ENCODE data around the gene STIM2.
A peak's percentile ranks its signal among the peaks of the same experiment; 100 is the strongest.

STIM2 gene

DNA sequence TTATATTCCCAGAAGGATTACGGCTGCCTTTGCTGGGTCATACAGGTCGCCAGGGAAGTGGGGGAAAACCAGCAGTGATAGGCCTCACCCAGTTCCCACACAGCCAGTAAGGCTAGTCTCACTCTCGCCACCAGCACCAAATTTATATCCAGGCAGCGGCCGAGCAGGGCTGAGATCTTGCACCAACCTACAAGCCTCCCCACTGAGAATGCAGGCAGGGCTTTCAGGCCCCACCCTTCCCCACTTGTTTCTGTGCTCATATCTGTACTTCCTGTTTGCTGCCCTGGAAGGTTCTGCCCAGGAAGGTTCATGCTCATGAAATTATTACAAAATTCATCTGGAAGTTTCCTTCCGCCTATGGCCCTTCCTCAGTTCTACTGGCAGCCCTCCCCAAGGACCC is 179.7 kb downstream of the STIM2 start:
- DNase-seq (ENCODE audit: low spot score): no peak

DNA sequence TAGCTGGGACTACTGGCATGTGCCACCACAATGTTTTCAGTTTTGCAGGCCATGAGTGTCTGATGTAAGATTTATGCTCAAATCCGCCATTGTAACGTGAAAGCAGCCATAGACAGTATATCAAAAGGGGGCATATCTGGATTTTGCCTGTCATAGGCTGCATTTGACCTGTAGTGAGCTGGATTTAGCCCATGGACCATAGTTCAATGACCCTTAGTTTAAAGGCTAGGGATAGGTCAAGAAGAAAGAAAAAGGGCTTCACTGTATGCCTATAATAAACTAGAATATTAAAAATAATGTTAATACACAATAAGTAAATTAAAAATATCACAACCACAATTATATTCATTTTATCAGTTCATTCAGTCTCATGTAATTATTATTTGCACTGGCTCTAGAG is 181.8 kb downstream of the STIM2 start:
- DNase-seq (ENCODE audit: low spot score): no peak

DNA sequence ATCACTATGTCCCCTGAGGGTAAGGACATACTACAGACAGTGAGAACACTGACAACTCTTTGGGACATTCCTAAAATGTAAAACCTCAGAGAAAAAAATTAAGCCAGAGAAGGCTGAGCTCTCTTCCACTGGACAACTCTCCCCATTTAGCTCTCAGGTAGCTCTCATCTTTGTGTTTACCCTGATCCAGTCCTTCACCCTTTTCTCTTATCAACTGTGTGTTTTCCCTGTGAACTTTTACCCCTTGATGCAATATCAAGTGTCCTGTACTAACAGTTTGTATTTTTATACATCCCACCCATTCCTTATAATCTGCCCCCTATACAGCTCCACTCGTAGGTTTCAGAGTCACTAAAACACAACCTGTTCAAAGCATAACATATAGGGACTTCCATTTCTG is 182.6 kb downstream of the STIM2 start:
- DNase-seq (ENCODE audit: low spot score): no peak

DNA sequence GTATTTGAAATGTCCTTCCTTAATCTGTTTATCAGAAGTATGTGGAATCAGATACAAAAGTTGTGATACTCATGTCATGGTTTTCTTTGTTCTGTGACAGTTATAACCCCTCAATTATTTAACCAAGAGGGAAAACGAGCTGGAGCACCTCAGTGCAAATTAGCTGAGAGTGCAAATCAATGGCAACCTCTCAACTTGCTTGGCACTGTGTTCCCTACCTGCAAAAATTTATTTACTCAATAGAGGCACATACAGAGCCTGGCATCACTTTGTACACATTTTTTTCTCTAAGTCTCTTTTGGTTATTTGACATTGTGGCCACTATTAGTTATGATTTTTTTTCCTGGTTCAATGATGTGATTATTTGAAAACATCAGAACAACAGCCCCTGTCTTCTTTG is 186.2 kb downstream of the STIM2 start:
- DNase-seq (ENCODE audit: low spot score): no peak

DNA sequence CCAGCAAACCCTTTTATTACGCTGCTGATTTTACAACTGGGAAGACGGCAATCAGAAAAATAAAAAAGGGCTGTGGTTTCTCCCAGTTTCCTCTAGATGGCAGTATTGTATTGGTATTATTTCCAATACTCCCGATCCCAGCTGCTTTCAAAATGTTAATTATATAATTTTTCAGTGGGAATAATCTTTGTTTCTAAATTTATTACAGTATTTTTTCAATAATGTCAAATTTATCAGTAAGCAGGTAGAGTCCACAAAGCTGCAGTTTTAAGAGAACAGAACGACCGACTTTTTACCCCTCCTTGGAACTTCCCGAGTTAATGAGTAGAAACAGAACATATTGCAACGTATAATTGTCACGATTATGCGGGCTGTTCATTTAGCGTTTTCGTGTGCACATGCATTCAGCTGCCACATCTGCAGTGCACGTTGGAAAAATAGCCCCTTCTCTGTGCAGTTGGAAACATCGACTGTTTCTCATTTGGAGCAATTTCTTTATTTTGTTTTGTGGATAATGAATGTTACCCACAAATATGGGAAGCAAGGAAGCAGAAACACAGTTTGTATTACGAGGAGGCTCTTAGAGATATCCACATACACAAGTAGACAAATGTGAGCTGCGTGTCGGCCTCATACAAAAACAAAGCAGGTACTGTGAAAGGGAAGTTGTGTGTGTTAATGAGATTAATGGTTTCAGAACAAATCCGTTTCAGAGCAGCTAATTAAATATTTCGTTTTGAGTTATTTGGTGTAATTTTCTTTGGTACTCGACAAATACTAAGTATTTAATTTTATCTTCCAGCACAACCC is 188.0 kb downstream of the STIM2 start:
- peak; percentile 45 for DNase-seq (ENCODE audit: low spot score)

DNA sequence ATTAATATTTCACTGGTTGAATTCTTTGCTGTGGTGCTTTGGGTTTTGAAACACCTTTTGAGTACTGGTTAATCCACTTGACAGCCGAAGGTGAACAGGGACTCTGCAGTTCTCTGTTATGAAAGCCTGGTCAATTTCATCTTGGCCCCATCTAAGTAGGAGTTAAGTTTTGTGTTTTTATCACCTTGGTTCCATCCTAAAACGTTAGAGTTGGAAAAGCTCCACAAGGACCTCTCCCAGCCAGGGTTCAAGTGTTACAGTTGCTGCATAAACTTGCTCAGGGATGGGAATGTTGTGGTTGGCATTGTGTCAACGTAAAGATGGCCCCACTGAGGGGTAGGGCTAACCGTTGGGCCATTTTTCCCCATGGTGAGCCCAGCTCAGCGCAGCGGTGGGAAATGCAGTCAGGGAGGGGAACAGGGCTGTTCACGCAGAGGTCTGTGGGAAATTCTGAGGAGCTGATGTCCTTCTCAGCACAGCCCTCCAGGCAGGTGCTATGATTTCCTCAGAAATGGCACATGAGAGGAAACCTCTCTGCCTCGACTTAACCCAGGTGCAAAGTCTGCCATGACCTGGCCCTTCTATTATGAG is 188.7 kb downstream of the STIM2 start:
- no peak for DNase-seq (ENCODE audit: low spot score)

DNA sequence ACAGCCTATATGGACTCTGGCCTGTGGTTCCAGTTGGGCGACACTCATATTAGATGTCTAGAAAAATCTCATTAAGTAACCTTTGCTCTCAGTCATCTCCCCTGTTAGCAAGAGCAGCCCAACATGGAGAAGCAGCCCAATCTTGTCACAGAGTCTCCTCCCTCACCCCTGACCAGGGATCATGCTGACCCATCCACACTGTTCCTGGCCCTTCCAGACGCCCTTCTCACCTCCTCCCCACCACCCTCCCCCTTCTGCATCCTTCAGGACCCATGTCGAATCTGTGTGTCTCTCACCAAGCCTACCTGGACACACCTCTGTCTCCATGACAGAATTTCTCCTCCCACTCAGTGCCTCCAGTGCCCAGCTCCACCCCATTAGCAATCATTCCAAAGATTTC is 190.1 kb downstream of the STIM2 start:
- no peak for DNase-seq (ENCODE audit: low spot score)

DNA sequence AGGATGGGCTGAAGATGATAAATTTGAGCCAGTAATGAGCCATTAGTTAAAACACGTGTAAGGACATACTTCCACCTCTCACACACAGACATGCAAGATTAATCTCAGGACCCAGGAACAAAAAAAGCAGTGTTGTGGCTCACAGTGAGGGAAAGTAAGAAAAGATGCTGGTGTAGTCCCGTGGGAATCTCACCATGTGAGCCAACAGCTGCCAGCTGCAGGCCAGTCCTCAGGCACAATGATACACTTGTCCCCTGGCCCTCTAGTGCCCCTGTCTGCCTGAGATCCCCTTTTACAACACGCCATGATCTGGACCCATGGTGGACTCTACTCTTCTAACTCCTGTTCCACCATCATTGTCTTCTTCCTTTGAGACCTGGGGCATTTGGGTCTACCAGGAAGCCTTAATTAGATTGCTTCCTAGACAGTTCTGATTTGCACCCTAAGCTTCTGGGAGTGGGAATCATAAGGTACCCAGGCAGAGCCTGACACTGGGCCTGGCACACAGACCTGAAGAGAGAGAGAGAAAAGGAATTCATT is 194.7 kb downstream of the STIM2 start:
- peak; percentile 22 for DNase-seq (ENCODE audit: low spot score)

DNA sequence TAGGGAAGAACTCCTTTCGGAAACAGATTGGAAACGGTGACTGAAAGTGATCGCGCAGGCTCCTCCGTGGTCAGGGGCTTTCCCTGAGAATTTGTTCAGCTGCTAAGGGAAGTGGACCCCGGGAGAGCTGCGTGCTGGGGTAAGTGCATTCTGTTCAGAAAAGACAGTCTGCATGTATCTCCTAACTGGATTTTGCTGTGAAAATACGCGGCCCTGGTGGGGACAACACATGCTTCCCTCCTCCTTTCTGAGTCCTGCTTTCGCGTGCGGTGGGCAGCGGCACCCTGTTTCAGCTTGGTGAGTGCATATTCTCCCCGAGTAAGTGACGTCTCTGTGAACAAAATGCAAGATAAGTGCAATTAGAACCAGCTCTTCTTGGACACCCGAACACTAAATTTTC is 195.6 kb downstream of the STIM2 start:
- no peak for DNase-seq (ENCODE audit: low spot score)

DNA sequence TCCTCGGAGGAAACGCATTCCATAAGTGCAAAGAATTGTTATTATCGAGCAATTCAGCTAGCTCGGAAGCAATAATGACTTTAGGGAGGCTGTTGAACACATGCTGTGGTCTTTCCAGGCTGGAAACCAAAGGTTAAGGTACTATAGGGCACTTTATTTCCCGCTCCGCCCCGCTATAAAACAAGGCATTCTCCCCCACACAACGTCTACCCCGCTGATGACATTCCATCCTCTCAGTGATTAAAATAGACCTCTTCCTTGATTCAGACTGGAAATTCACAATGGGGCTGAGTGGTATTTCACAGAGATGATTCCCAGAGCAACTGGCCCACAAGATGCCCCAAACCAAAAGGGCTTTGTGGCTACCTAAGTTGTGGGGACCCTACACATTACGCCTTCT is 196.4 kb downstream of the STIM2 start:
- DNase-seq (ENCODE audit: low spot score): no peak

DNA sequence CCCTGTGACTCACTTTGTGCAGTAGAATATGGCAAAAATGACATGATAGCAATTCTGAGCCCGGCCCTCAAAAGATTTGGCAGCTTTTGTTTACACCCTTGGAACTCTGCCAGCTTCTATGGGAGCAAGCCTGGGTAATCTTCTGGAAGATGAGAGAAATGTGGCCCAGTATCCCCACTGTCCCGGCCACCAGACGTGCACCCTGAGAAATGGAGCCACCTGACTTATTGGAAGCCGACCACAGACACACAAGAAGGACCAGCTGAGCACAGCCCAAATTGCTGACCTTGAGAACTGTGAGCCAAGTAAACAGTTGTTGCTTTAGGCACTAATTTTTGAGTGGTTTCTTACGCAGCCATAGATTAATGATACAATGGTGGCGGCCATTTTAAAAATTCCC is 197.0 kb downstream of the STIM2 start:
- DNase-seq (ENCODE audit: low spot score): no peak

DNA sequence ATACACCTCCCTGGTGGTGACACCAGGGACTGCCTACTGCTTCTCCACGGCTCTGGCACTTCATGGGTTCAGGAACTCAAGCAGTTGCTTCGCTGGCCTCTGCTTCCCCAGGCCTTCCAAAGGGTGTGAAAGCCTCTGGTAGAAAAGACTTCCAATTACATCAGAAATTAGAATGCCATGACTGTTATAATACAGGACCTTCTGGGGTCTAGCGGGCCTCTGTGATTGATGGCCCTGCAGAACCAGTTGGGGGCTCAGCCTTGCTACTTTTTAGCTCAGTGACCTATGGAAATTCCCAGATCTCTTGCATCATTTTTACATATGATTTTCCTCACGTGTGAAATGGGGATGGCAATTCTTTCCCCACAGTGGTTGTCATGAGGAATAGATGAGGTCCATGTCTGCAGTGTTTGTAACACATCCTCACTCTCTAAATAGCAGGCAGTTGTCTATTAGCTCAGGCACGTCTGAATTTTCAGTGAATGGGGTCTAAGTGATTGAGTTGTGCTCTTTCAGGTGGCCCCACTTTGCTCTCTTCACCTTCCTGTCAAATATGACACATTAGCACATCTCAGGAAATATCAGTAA is 198.3 kb downstream of the STIM2 start:
- DNase-seq (ENCODE audit: low spot score): no peak

DNA sequence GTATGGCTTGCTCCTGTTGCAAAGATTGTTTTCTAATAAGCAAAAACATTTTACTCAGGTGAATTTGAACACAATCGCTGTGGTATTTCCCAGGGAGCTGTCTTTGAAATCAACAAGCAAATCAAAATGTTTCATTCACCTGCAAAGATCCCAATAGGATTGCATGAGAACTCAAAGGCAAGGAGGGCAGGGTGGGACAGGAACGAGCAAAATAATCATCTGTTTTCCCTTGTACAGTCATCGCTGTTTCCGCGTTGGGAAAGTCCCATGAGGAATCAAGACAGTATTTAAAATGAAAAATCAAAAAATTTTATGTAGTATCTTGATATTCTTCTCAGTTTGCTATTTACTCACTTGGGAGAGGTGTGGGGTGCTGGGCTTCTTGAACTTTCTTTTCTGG is 198.8 kb downstream of the STIM2 start:
- DNase-seq (ENCODE audit: low spot score): no peak

DNA sequence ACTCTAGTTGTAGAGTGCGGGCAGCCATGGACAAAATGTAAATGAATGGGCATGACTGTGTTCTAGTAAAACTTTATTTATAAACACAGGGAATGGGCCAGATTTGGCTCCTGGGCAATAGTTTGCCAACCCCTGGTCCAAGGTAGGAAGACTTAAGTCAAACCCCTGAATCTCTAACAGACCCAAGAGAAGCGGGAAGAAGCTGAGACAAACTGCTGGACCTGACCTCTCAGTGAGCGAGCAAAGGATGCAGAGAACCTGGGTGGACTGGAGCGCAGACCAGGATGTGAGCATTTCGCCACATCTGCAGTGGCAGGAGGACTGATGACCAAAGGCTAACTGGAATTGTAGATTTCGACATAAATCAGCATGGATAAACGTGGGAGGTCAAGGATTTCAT is 201.6 kb downstream of the STIM2 start:
- no peak for DNase-seq (ENCODE audit: low spot score)

DNA sequence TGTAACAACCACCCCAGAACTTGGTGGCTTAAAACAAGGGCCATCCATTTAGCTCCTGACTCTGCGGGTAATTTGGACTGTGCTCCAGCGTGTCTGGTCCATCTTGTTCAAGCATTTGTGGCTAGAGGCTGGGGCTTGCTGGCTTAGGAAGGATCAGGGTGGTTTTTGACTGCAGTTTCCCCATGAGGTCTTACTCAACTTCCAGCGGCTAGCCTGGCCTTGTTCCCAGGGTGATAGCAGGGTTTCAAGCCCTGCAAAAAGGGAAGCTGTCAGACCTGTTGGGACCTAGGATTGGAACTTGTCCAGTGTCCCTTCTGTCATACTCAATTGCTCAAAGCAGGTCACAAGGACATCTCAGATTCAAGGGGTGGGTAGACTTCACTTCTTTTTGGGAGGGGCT is 205.9 kb downstream of the STIM2 start:
- DNase-seq (ENCODE audit: low spot score): peak; percentile 42

DNA sequence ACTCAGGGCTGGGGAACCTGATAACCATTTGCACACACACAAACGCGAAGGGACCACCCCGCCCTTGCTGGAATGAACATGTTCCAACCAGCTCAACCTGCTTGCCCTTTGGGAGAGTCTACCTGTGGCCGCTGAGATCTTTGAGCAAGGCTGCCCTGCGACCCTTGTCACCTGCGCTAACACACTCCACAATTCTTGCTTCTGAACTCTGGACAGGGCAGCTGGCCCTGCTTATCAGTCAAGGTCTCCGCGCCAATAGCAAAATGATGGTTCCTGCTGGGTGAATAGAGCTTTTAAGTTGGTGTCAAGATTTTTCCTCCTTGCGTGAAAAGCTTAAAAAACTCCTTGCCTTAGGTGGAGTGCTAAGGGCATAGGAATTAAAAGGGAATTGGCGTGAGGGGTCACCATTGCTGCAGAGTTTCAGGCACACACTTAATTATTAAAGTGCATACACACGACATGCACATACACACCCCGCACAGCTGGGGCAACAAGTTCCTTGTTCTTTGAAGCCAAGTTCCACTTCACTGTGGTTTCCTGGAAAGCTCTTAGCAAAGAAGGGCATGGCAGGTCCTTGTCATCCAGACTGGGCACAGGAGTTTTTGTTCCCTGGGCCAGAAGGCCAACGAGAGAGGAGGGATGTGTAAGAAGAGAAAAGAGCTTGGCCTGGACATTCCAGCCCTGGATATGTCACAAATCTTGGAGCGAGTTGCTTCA is 207.7 kb downstream of the STIM2 start:
- DNase-seq (ENCODE audit: low spot score): no peak

Data from pons (tissue), 1 donor.